ENCODE data around the gene PPA1. TPM values are rescaled to one million over a fixed set of nuclear protein-coding genes. Genes with fewer than 3 reads are reported as not detected.
"Not testable (repeated sequence)": the region's sequence is repeated elsewhere in the genome, so short reads cannot be mapped to it uniquely, and the experiment has no call there.

Gene PPA1
- total RNA-seq, 1 donor from 2014 or later = 67.4 TPM

GRCh38 chr10:70223728-70224127 lies 9.5 kb downstream of the PPA1 start:
- no peak for DNase-seq (ENCODE audit: low spot score)
- peaks cover 23% of the 10 kb centered on the region for H3K4me1 Mint-ChIP-seq (ENCODE audit: low read depth)
- TF ChIP-seq CTCF (IDR thresholded peaks at IDR 0.05) = no peak
- no peaks in the 10 kb centered on the region for H3K27me3 Mint-ChIP-seq (ENCODE audit: low read depth)
- no peak overlapping the region for H3K4me3 Mint-ChIP-seq (ENCODE audit: unreplicated experiment)
- H3K9me3 Mint-ChIP-seq (ENCODE audit: low read depth) = no peaks in the 10 kb centered on the region
- no peak overlapping the region for H3K27ac Mint-ChIP-seq (ENCODE audit: unreplicated experiment)
- H3K36me3 Mint-ChIP-seq (ENCODE audit: low read depth) = peaks cover 2% of the 10 kb centered on the region

DNA sequence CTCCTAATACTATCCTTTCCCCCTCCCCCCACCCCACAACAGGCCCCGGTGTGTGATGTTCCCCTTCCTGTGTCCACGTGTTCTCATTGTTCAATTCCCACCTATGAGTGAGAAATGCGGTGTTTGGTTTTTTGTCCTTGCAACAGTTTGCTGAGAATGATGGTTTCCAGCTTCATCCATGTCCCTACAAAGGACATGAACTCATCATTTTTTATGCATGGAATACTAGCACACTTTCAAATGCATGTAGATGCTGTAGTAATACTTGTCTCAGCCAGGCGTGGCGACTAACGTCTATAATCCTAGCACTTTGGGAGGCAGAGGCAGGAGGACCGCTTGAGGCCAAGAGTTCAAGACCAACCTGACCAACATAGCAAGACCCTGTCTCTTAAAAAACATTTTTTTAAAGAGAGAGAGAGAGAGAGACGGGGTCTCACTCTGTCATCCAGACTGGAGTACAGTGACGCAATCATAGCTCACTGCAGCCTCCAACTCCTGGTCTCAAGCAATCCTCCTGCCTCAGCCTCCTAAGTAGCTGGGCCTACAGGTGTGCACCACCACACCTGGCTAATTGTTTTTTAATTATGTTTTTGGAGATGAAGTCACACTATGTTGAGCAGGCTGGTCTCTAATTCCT lies 10.3 kb downstream of the PPA1 start:
- H3K27ac Mint-ChIP-seq (ENCODE audit: unreplicated experiment); H3K27me3 Mint-ChIP-seq (ENCODE audit: low read depth); H3K36me3 Mint-ChIP-seq (ENCODE audit: low read depth); DNase-seq (ENCODE audit: low spot score); H3K4me3 Mint-ChIP-seq (ENCODE audit: unreplicated experiment); H3K9me3 Mint-ChIP-seq (ENCODE audit: low read depth): not testable (repeated sequence)
- H3K4me1 Mint-ChIP-seq (ENCODE audit: low read depth) = peaks cover 16% of the 10 kb centered on the region

GRCh38 chr10:70222340-70222794 lies 10.9 kb downstream of the PPA1 start:
- peaks cover 5% of the 10 kb centered on the region for H3K36me3 Mint-ChIP-seq (ENCODE audit: low read depth)
- H3K4me3 Mint-ChIP-seq (ENCODE audit: unreplicated experiment) = no peak overlapping the region
- H3K9me3 Mint-ChIP-seq (ENCODE audit: low read depth) = no peaks in the 10 kb centered on the region
- H3K27me3 Mint-ChIP-seq (ENCODE audit: low read depth) = no peaks in the 10 kb centered on the region
- H3K27ac Mint-ChIP-seq (ENCODE audit: unreplicated experiment) = no peak overlapping the region
- H3K4me1 Mint-ChIP-seq (ENCODE audit: low read depth) = peaks cover 12% of the 10 kb centered on the region
- TF ChIP-seq CTCF (IDR thresholded peaks at IDR 0.05) = no peak
- DNase-seq (ENCODE audit: low spot score) = no peak

- H3K9me3 Mint-ChIP-seq (ENCODE audit: low read depth) = no peaks in the 10 kb centered on the region
- H3K36me3 Mint-ChIP-seq (ENCODE audit: low read depth) = peaks cover 5% of the 10 kb centered on the region
- H3K4me3 Mint-ChIP-seq (ENCODE audit: unreplicated experiment) = no peak overlapping the region
- peaks cover 12% of the 10 kb centered on the region for H3K4me1 Mint-ChIP-seq (ENCODE audit: low read depth)
- no peaks in the 10 kb centered on the region for H3K27me3 Mint-ChIP-seq (ENCODE audit: low read depth)
- DNase-seq (ENCODE audit: low spot score) = no peak
- peak overlapping the region; percentile 80 for H3K27ac Mint-ChIP-seq (ENCODE audit: unreplicated experiment)
- no peak for TF ChIP-seq CTCF (IDR thresholded peaks at IDR 0.05)
These were observed 12.2 kb downstream of the PPA1 start for GRCh38 chr10:70221030-70221429.

- Mint-ChIP-seq H3K9me3 (ENCODE audit: low read depth) (no peaks in the 10 kb centered on the region), H3K4me1 (ENCODE audit: low read depth) (peaks cover 10% of the 10 kb centered on the region), H3K36me3 (ENCODE audit: low read depth) (peaks cover 20% of the 10 kb centered on the region), H3K27me3 (ENCODE audit: low read depth) (no peaks in the 10 kb centered on the region), H3K4me3 (ENCODE audit: unreplicated experiment) (no peak overlapping the region), H3K27ac (ENCODE audit: unreplicated experiment) (peak overlapping the region; percentile 91)
- no peak for TF ChIP-seq CTCF (IDR thresholded peaks at IDR 0.05)
- DNase-seq (ENCODE audit: low spot score) = no peak
These were observed 20.4 kb downstream of the PPA1 start for GRCh38 chr10:70212879-70213278.

DNA sequence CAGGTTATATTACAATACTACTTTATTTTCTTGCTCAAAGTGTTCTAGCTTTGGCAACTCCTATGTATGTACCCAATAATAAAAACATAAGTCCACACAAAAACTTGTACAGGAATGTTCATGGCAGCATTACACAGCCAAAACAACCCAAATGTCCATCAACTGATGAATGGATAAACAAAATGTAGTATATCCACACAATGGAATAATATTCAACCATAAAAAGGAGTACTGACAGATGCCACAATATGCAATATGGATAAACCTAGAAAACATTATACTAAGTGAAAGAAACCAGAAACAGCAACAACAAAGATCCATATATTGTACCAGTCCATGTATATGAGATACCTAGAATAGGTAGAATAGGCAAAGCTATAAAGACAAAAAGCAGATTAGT lies 21.0 kb downstream of the PPA1 start:
- Mint-ChIP-seq H3K36me3 (ENCODE audit: low read depth) (peaks cover 22% of the 10 kb centered on the region), H3K4me3 (ENCODE audit: unreplicated experiment) (no peak overlapping the region), H3K27me3 (ENCODE audit: low read depth) (no peaks in the 10 kb centered on the region), H3K4me1 (ENCODE audit: low read depth) (peaks cover 10% of the 10 kb centered on the region), H3K9me3 (ENCODE audit: low read depth) (no peaks in the 10 kb centered on the region), H3K27ac (ENCODE audit: unreplicated experiment) (peak overlapping the region; percentile 91)
- no peak for DNase-seq (ENCODE audit: low spot score)
- TF ChIP-seq CTCF (IDR thresholded peaks at IDR 0.05) = no peak
